GM18909 (cell line): ENCODE data around the gene FTCDNL1.

Experiments used
- ATAC-seq: cut with Tn5 transposase; IDR thresholded peaks from one replicate; pipeline ENCODE4 v1.9.1; 2021; ENCODE audit warnings: mild to moderate bottlenecking; ENCODE audit not compliant: unreplicated experiment, poor library complexity

The FTCDNL1 gene

GRCh38 chr2:199847181-199847864, 3.7 kb downstream of the FTCDNL1 start:
- no peak for ATAC-seq

- ATAC-seq, result no peak
Observed at GRCh38 chr2:199842631-199843395, 8.2 kb downstream of the FTCDNL1 start.

GRCh38 chr2:199841409-199841808, 9.6 kb downstream of the FTCDNL1 start:
- no peak for ATAC-seq

- ATAC-seq, result no peak
Observed at GRCh38 chr2:199838399-199838798, 12.6 kb downstream of the FTCDNL1 start.

GRCh38 chr2:199836943-199837342, 14.0 kb downstream of the FTCDNL1 start:
- no peak for ATAC-seq

GRCh38 chr2:199833525-199833924, 17.5 kb downstream of the FTCDNL1 start:
- ATAC-seq, result no peak

GRCh38 chr2:199830531-199830930, 20.5 kb downstream of the FTCDNL1 start:
- ATAC-seq, result no peak

- ATAC-seq, result no peak
Observed at GRCh38 chr2:199829628-199830027, 21.4 kb downstream of the FTCDNL1 start.

GRCh38 chr2:199819746-199820145, 31.2 kb downstream of the FTCDNL1 start:
- ATAC-seq, result no peak

- no peak for ATAC-seq
Observed at GRCh38 chr2:199818754-199819153, 32.2 kb downstream of the FTCDNL1 start.

- no peak for ATAC-seq
Observed at GRCh38 chr2:199818026-199818425, 33.0 kb downstream of the FTCDNL1 start.

- ATAC-seq, result no peak
Observed at GRCh38 chr2:199814817-199815211, 36.2 kb downstream of the FTCDNL1 start.

GRCh38 chr2:199814101-199814816, 36.7 kb downstream of the FTCDNL1 start:
- no peak for ATAC-seq

- ATAC-seq, result no peak
Observed at GRCh38 chr2:199812493-199812892, 38.5 kb downstream of the FTCDNL1 start.

GRCh38 chr2:199811346-199811745, 39.6 kb downstream of the FTCDNL1 start:
- ATAC-seq, result no peak

- ATAC-seq, result no peak
Observed at GRCh38 chr2:199810422-199811171, 40.4 kb downstream of the FTCDNL1 start.

- no peak for ATAC-seq
Observed at GRCh38 chr2:199807966-199808365, 43.0 kb downstream of the FTCDNL1 start.

GRCh38 chr2:199806179-199806578, 44.8 kb downstream of the FTCDNL1 start:
- ATAC-seq, result no peak

GRCh38 chr2:199804831-199805230, 46.2 kb downstream of the FTCDNL1 start:
- ATAC-seq, result no peak

GRCh38 chr2:199798831-199799580, 52.0 kb downstream of the FTCDNL1 start:
- ATAC-seq, result no peak
